AG04450 (cell line): ENCODE results near the gene IL1RAP. TPM values are rescaled to one million over a fixed set of nuclear protein-coding genes. Genes with fewer than 3 reads are reported as not detected.

ENCODE experiments used
- CTCF ChIA-PET: fragments of 300-600, 350-600 bp; formaldehyde crosslinking; extraction: SDS; loops from one replicate; lab custom pipeline; 2022; ENCODE audit warnings: antibody characterized with exemption, inconsistent platforms; lab: Charles Lee
- POLR2A ChIA-PET: fragments of 350-600 bp; formaldehyde crosslinking; extraction: SDS; loops from one replicate; lab custom pipeline; 2021; ENCODE audit warnings: antibody characterized with exemption, inconsistent platforms; lab: Yijun Ruan, JAX
- DNase-seq: peaks from one replicate; pipeline ENCODE4 v3.0.0-alpha.2; 2011; ENCODE audit warnings: low read depth, low spot score
- H3K27ac ChIP-seq: one replicate; pipeline ENCODE4 v1.5.1; 2012; ENCODE audit warnings: low read depth, low read length, control low read depth
- H3K27me3 ChIP-seq: one replicate; pipeline ENCODE4 v1.6.0; 2012; ENCODE audit warnings: low read length; ENCODE audit not compliant: control insufficient read depth, insufficient read depth
- H3K4me3 ChIP-seq: 2 replicates; pipeline ENCODE4 v1.5.1; 2011; ENCODE audit warnings: mild to moderate bottlenecking, low read depth, low read length, control low read depth
- H3K9me3 ChIP-seq: 2 replicates; pipeline ENCODE4 v1.5.1; 2012; ENCODE audit warnings: low read length; ENCODE audit not compliant: control insufficient read depth, insufficient read depth
- CTCF ChIP-seq: IDR thresholded peaks from 2 replicates; pipeline ENCODE4 v1.5.1; 2011; ENCODE audit warnings: low read depth, low read length, control low read depth, inconsistent platforms
- polyA plus RNA-seq: library from polyadenylated mRNA; depleted of rRNA; stranded (reverse); fragments of >200 nt; gene quantifications from 2 replicates; pipeline ENCODE4 v1.2.3, GENCODE V29; 2011

The IL1RAP gene
- polyA plus RNA-seq, 1 experiment, result 9.9 TPM

- ChIA-PET POLR2A (no interaction called here), CTCF (interaction anchor here (2.0 kb wide), 1 partner anchor 9 kb away, joined by 8 read pairs; no protein-coding TSS in a partner anchor)
- Histone ChIP-seq H3K9me3 (no peaks in the 10 kb centered on the region), H3K4me3 (no peak overlapping the region), H3K27ac (no peak overlapping the region), H3K27me3 (no peaks in the 10 kb centered on the region)
- DNase-seq, result no peak
- TF ChIP-seq CTCF, result no peak
Observed at GRCh38 chr3:190692256-190692655, 178.4 kb downstream of the IL1RAP start.

GRCh38 chr3:190694335-190695001 lies 180.6 kb downstream of the IL1RAP start:
- no peak for DNase-seq
- ChIA-PET CTCF (interaction anchor here (1.4 to 2.1 kb wide), 2 partner anchors 180 to 733 kb away, joined by 5 to 6 read pairs; no protein-coding TSS in a partner anchor), POLR2A (no interaction called here)
- Histone ChIP-seq H3K9me3 (no peaks in the 10 kb centered on the region), H3K4me3 (no peak overlapping the region), H3K27ac (no peak overlapping the region), H3K27me3 (no peaks in the 10 kb centered on the region)
- no peak for TF ChIP-seq CTCF

- Histone ChIP-seq H3K4me3 (no peak overlapping the region), H3K27ac (no peak overlapping the region), H3K9me3 (no peaks in the 10 kb centered on the region), H3K27me3 (no peaks in the 10 kb centered on the region)
- no peak for TF ChIP-seq CTCF
- CTCF ChIA-PET, result interaction anchor here (1.4 to 2.1 kb wide), 2 partner anchors 180 to 734 kb away, joined by 5 to 6 read pairs; no protein-coding TSS in a partner anchor
- no peak for DNase-seq
- POLR2A ChIA-PET, result no interaction called here
Observed at GRCh38 chr3:190695225-190695624, 181.3 kb downstream of the IL1RAP start.

- ChIA-PET POLR2A (no interaction called here), CTCF (interaction anchor here (1.2 to 5.1 kb wide), 12 partner anchors 12 to 735 kb away, joined by 3 to 68 read pairs (median 15); partner anchors contain the start of genes CLDN1, IL1RAP and TMEM207)
- no peak for TF ChIP-seq CTCF
- no peaks in the 10 kb centered on the region for H3K9me3 ChIP-seq
- no peaks in the 10 kb centered on the region for H3K27me3 ChIP-seq
- DNase-seq, result no peak
- no peak overlapping the region for H3K27ac ChIP-seq
- no peak overlapping the region for H3K4me3 ChIP-seq
Observed at GRCh38 chr3:190695994-190696393, 182.1 kb downstream of the IL1RAP start.
